ENCODE data around the gene KIAA0232. TPM values are rescaled to one million over a fixed set of nuclear protein-coding genes. Genes with fewer than 3 reads are reported as not detected.
A peak's percentile ranks its signal among the peaks of the same experiment; 100 is the strongest.

KIAA0232 gene
- total RNA-seq, 1 donor from 2014 or later, result 40.1 TPM

- H3K9me3 Mint-ChIP-seq, result no peaks in the 10 kb centered on the region
- DNase-seq (ENCODE audit: low read depth, low spot score), result peak; percentile 37
- peaks cover 40% of the 10 kb centered on the region for H3K4me1 Mint-ChIP-seq
- TF ChIP-seq CTCF (conservative IDR thresholded peaks at IDR 0.05), result no peak
- no peaks in the 10 kb centered on the region for H3K36me3 Mint-ChIP-seq (ENCODE audit: low read depth)
- peak overlapping the region; percentile 95 for H3K27ac Mint-ChIP-seq (ENCODE audit: unreplicated experiment)
- no peaks in the 10 kb centered on the region for H3K27me3 Mint-ChIP-seq (ENCODE audit: low read depth)
- H3K4me3 Mint-ChIP-seq, result peak overlapping the region; percentile 49
Observed at GRCh38 chr4:6761649-6762615, 20.6 kb upstream of the KIAA0232 start.

GRCh38 chr4:6763330-6763851 lies 19.1 kb upstream of the KIAA0232 start:
- H3K9me3 Mint-ChIP-seq, result no peaks in the 10 kb centered on the region
- TF ChIP-seq CTCF (conservative IDR thresholded peaks at IDR 0.05), result peak; percentile 30
- peak overlapping the region; percentile 44 for H3K4me3 Mint-ChIP-seq
- no peaks in the 10 kb centered on the region for H3K27me3 Mint-ChIP-seq (ENCODE audit: low read depth)
- H3K27ac Mint-ChIP-seq (ENCODE audit: unreplicated experiment), result no peak overlapping the region
- no peak for DNase-seq (ENCODE audit: low read depth, low spot score)
- no peaks in the 10 kb centered on the region for H3K36me3 Mint-ChIP-seq (ENCODE audit: low read depth)
- peaks cover 43% of the 10 kb centered on the region for H3K4me1 Mint-ChIP-seq

GRCh38 chr4:6764976-6765620 lies 17.4 kb upstream of the KIAA0232 start:
- no peak for DNase-seq (ENCODE audit: low read depth, low spot score)
- no peak overlapping the region for H3K27ac Mint-ChIP-seq (ENCODE audit: unreplicated experiment)
- H3K9me3 Mint-ChIP-seq, result no peaks in the 10 kb centered on the region
- H3K36me3 Mint-ChIP-seq (ENCODE audit: low read depth), result no peaks in the 10 kb centered on the region
- no peak overlapping the region for H3K4me3 Mint-ChIP-seq
- peaks cover 43% of the 10 kb centered on the region for H3K4me1 Mint-ChIP-seq
- no peak for TF ChIP-seq CTCF (conservative IDR thresholded peaks at IDR 0.05)
- no peaks in the 10 kb centered on the region for H3K27me3 Mint-ChIP-seq (ENCODE audit: low read depth)

GRCh38 chr4:6765703-6766102 lies 16.8 kb upstream of the KIAA0232 start:
- Mint-ChIP-seq H3K4me1 (peaks cover 40% of the 10 kb centered on the region), H3K9me3 (no peaks in the 10 kb centered on the region), H3K27me3 (ENCODE audit: low read depth) (no peaks in the 10 kb centered on the region), H3K36me3 (ENCODE audit: low read depth) (no peaks in the 10 kb centered on the region), H3K4me3 (no peak overlapping the region), H3K27ac (ENCODE audit: unreplicated experiment) (no peak overlapping the region)
- DNase-seq (ENCODE audit: low read depth, low spot score), result no peak
- TF ChIP-seq CTCF (conservative IDR thresholded peaks at IDR 0.05), result no peak

GRCh38 chr4:6767386-6767747 lies 15.2 kb upstream of the KIAA0232 start:
- H3K27ac Mint-ChIP-seq (ENCODE audit: unreplicated experiment), result no peak overlapping the region
- no peak for DNase-seq (ENCODE audit: low read depth, low spot score)
- no peak overlapping the region for H3K4me3 Mint-ChIP-seq

More at GRCh38 chr4:6767386-6767747, 15.2 kb upstream of the KIAA0232 start:
- H3K4me1 Mint-ChIP-seq, result peaks cover 26% of the 10 kb centered on the region
- no peaks in the 10 kb centered on the region for H3K9me3 Mint-ChIP-seq
- no peaks in the 10 kb centered on the region for H3K27me3 Mint-ChIP-seq (ENCODE audit: low read depth)
- no peaks in the 10 kb centered on the region for H3K36me3 Mint-ChIP-seq (ENCODE audit: low read depth)
- TF ChIP-seq CTCF (conservative IDR thresholded peaks at IDR 0.05), result no peak

Measured in neural crest cell (in vitro differentiated cells).